Measurements from ENCODE around the gene IFITM2.

DNA sequence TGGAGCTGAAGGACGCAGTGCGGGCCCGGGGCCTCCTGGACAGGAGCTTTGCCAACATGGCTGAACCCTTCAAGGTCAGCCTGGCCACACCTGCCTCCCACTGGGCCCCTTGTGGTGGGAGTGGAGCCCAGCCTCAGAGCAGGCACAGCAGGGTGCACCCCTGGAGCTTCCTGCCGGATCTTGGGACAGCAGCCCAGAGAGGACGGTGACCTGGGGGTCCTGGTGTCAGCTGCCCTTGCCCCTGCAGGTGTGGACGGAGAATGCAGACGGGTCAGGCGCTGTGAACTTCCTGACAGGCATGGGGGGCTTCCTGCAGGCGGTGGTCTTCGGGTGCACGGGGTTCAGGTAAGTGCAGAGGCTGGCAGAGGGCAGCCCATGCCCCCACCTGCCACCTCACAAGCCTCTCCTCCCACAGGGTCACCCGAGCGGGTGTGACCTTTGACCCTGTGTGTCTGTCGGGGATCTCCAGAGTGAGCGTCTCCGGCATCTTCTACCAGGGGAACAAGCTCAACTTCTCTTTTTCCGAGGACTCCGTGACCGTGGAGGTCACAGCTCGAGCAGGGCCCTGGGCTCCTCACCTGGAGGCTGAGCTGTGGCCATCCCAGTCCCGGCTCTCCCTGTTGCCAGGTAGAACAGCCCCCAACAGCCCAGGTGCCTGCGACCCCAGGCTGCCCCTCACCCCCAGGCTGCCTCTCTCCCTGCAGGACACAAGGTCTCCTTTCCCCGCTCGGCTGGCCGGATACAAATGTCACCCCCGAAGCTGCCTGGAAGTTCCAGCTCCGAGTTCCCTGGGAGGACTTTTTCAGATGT lies 13.6 kb upstream of the IFITM2 start:
- TF ChIP-seq, protein P1, sequence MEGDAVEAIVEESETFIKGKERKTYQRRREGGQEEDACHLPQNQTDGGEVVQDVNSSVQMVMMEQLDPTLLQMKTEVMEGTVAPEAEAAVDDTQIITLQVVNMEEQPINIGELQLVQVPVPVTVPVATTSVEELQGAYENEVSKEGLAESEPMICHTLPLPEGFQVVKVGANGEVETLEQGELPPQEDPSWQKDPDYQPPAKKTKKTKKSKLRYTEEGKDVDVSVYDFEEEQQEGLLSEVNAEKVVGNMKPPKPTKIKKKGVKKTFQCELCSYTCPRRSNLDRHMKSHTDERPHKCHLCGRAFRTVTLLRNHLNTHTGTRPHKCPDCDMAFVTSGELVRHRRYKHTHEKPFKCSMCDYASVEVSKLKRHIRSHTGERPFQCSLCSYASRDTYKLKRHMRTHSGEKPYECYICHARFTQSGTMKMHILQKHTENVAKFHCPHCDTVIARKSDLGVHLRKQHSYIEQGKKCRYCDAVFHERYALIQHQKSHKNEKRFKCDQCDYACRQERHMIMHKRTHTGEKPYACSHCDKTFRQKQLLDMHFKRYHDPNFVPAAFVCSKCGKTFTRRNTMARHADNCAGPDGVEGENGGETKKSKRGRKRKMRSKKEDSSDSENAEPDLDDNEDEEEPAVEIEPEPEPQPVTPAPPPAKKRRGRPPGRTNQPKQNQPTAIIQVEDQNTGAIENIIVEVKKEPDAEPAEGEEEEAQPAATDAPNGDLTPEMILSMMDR (IDR thresholded peaks at IDR 0.05), result no peak
- no peak for TF ChIP-seq EZH2 (IDR thresholded peaks at IDR 0.05; ENCODE audit: borderline replicate concordance, insufficient read depth, low read depth, low read length, poor library complexity, severe bottlenecking)

All from B cell (primary cell).